HG03469 (cell line): ENCODE data around the gene DIPK1C.

Experiments
- ATAC-seq: cut with Tn5 transposase; IDR thresholded peaks from one replicate; pipeline ENCODE4 v1.9.1; 2021; ENCODE audit warnings: mild to moderate bottlenecking, moderate library complexity, moderate number of reproducible peaks; ENCODE audit not compliant: unreplicated experiment

Gene DIPK1C

DNA sequence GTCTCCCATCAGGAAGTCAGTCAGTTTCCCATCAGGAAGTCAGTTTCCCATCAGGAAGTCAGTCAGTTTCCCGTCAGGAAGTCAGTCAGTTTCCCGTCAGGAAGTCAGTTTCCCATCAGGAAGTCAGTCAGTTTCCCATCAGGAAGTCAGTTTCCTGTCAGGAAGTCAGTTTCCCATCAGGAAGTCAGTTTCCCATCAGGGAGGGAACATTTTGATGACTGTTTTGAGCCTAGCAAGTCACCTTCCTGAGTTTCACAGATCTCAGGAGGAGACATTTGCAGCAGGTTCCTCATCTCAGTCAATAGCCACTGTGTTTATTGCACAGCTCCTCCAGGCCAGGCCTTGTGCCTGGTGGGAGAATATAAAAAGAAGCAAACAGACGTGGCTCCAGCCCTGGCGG, 31.9 kb downstream of the DIPK1C start:
- no peak for ATAC-seq

DNA sequence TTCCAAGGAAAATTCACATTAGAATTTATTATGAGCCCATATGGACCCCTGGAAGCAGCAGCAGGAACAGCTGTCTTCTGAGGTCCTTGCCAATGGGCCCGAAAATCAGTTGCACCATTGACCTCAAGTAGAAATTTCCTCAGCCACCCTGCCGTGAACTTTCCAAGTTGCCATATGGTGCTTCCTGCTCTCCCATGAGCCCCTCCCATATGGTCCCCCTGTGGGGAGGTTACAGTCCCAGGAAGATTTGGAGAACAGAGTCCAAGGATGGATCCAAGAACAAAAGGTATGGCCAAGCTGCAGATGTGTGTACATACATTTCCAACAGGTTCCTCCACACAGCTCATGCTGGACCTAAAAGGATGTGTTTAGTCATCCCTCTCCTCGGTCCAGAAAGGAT, 34.6 kb downstream of the DIPK1C start:
- ATAC-seq: no peak

DNA sequence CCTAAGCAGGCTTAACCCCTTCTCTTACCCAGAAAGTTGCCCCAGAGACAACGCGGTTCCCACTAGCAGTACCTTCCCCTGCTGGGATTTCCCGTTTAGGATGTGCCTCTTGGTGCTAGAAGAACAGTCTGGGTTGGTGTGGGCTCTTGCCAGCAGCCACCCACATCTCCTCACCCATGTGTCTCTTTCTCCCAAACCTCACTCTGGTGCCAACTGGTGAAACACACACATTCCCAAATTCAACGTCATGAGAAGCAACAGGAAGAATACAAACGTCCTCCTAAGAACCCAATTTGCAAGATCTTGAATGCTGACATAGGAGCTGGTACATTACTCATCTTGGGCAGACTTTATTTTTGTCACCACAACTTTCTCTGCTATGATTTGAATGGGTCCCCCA, 36.2 kb downstream of the DIPK1C start:
- ATAC-seq: no peak

DNA sequence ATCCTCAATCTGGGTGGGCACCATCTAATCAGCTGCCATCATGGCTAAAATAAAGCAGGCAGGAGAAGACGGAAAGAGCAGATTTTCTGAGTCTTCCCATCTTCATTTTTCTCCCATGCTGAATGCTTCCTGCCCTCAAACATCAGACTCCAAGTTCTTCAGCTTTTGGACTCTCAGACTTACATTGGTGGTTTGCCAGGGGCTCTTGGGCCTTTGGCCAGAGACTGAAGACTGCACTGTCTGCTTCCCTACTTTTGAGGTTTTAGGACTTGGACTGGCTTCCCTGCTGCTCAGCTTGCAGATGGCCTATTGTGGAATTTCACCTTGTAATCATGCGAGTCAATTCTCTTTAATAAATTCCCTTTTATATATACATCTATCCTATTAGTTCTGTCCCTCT, 36.6 kb downstream of the DIPK1C start:
- ATAC-seq: no peak

DNA sequence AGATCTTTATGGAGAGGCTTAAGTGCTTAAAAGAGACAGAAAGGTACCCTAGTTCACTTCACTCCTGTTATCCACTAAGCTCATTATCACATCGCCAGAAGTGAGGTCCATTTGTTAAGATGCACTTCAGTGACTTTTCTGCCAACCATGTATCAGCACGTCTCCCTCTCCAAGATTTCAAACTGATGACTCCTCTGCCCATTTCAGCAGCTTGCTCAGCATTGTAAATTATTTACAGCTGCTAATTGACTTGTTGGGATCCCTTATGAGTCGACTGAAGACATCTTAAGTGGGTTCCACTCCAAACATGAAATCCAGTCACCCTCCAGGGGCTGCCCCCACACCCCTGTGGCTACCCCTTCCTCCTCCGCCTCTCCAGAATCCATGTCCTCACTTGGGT, 37.3 kb downstream of the DIPK1C start:
- no peak for ATAC-seq

DNA sequence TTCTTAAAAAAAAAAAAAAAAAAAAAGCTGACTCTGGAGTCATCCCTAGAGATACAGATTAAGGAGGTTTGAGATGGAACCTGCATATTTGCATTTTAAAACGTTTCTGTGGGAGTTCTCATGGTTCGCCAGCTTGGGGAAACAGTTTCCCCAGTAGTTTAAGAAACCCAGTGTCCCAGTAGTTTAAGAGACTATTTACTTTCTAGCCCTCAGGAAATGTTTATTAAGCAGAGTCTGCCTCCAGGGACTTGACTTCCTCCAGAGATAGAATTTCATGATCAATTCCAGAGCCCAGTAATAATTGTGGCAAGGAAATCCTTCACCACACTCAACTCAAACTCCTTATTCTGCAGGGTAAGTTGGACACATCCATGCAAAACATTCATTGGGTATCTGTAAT, 39.1 kb downstream of the DIPK1C start:
- no peak for ATAC-seq

DNA sequence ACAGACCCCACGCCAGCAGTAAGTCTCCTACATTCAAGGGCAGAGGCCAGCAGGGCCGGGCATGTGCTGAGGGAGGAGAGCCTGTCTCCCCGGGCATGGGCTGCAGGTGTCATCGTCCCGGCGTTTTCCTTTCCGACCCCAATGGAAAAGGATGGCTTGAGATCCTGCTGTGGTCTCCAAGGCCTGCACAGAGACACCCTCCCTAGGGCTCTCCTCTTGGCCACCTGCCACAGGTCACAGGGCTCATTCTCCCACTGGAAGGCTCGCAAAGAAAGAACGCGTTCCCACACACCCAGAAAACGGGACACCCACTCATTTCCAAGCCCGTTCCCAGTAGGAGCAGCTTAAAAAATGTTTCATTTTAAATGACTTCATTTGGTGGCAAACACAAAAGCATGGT, 41.0 kb downstream of the DIPK1C start:
- ATAC-seq: no peak

DNA sequence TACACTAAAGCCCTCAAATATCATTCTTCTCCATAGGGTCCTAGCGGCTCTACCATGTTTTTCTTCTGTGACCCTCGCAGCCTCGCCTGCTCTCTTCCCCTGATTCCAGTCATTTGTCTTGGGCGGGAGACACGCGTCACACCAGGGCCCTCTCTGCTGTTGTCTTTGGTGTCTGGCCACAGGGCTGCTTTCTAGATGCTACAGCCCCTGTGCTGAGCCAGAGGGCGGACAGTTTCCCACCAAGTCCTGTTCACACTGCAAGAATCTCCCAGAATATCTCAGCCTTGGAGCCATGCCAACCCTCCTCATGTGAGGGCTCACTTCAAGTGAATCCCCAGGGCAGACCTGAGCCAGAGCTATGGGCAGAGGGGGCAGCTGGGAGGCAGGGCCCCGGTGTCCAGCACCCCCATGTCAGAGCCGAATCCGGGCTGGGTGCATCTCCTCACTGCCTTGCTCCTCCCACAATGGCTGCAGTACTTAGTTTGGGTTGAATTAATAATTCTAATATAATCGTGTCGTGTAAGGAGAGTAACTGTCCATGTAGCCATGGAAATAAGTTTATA, 42.1 kb downstream of the DIPK1C start:
- ATAC-seq: no peak

DNA sequence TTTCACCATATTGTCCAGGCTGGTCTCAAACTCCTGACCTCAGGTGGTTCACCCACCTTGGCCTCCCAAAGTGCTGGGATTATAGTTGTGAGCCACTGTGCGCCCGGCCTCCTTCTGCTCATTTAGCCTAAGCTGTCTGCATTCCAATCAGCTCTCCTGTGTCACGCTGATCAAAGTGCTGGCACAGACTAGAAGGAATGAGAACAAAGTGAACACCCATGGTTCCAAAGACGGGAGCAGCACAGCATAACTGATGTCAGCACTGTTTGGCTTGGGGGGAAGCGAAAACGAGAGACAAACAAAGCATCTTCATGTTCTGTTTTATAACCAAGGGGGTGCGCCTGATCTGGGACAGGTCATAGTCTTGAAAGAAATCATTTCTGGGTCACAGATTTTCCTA, 43.3 kb downstream of the DIPK1C start:
- ATAC-seq: no peak

DNA sequence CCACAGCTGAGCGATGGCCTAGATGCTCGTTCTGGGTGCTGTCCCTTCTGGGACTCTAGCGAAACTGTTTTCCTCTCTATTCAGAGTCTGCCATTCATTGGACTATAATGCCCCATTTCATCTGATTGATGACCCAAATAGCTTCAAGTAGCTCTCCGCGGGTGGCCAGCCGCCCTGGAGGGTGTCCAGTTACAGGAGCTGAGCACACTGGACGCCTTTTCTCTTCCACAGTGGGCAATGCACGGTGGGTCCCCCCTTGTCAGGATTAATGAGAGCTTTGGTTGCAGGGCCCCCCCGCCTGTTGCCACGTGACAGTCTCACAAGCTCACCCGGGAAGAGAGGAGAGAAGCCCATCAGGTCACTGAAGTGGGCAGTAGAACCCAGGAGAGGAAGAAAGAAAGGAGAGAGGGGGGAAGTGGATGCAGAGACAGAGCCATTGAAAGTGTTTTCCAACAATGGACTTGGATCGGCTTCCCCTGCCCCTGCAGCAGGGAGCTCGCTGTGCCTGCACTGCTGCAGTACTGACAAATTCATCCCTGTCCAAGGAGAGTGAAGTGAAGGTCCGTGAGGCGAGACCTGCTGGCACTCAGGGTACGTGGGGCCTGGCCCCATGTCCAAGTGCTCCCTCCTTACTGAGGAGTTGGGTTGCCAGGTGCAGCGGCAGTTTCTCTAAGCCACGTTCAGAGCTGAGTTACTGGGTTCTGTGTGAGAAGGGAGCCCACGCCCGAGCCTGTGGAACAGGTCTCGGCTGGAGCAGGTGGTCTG, 44.8 kb downstream of the DIPK1C start:
- no peak for ATAC-seq

DNA sequence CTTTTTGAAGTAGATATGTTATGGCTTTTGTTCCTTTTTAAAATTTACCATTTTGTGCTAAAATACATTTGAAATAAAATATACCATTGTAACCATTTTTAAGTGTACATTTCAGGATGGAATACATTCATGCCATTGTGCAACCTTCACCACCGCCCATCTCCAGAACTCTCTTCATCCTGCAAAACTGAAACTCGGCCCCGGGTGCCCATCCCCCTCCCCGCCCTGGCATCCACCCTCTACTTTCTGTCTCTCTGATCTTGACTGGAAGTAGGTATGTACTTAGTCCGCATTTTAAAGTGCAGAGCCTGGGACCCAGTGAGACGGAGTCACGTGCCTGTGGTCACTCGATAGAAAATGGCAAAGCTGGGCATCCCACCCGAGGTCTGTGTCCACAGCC, 45.6 kb downstream of the DIPK1C start:
- ATAC-seq: no peak

DNA sequence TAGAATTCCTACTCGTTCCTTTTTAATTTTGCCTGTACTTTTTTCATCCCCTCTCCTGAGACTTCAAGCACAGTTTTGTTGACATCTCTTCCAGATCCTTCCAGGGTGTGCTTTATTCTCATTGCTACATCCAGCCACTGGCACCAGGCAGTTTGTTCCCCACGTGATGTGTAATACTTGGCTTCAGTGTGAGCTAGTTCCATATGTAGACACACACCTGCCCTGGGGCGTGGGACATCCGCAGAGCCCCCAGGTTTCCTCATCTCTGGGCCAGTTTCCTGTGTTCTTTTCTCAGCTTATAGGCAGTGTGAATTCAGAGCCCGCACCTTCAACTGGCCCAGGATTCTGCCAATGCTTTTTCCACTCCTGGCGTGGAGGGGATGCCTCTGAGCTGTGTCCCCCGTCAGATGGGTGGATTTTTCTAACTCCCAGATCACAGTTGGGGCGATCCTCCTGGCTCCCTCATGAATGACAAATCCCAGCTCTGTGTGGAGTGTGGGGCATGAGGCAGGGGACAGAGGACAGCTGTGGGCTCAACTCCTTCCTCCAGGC, 46.6 kb downstream of the DIPK1C start:
- no peak for ATAC-seq

DNA sequence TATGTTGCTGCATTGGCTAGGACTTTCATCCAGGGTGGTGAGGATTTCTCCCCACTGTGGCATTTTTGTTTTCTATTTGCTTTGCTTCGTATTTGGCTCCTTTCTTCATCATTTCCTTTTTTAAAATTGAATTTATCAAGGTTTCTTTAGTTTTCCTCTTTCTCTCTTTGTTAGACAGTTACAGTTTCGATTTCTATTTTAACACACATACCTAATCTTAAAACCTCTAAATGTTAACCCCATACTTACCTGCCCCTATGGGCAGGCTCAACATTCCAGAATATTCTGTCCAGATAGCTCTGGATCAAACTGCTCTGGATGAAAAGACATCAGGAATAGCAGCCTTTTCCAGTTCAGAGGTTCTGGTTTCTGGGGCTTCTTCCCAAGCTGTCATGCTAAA, 49.2 kb downstream of the DIPK1C start:
- peak; percentile 64 for ATAC-seq

DNA sequence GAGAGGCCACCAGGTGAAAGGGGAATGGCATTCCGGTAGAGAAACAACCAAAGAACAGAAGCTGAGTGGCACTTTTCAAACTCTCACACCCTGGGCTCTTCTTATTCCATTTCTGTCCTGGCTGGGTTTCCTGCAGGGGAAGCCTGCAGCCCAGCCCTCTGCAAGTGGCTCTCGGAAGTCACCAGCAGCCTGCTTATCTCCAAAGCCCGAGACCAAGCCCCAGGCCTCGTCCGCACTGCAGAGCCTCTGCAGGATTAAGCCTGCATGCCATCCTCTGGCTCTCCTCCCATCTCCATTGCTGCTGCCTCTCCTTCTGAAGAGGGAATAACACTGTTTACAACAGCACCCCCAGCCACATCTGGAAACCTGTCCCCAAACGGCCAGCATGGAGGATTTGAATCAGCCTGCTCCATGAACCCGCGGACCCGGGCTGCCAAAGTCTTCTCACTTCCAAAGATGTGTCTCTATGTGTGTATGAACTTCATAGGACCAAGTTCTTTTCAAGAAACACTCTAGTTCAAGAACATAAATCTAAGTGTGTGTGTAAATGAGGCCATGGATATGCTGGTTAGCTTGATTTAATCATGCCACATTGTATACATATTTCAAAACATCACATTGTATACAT, 54.2 kb downstream of the DIPK1C start:
- no peak for ATAC-seq

DNA sequence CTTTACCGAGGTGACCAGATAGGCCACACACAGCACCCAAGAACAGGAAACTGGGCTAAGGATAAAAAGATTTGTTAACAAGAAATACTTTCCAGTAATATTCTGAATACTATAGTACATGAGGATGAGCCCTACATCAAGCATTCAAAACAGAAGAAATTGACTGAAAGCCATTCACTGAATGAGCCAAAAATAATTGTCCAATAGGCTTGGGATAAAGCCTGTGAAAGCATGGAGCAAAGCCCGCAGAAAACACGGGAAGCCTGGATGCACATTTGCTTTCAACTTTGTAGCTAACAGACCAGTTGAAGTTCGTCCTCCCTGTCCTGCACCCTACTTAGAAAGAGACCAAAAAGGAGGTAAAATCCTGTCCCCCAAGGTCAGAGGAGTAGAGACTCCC, 56.3 kb downstream of the DIPK1C start:
- no peak for ATAC-seq

DNA sequence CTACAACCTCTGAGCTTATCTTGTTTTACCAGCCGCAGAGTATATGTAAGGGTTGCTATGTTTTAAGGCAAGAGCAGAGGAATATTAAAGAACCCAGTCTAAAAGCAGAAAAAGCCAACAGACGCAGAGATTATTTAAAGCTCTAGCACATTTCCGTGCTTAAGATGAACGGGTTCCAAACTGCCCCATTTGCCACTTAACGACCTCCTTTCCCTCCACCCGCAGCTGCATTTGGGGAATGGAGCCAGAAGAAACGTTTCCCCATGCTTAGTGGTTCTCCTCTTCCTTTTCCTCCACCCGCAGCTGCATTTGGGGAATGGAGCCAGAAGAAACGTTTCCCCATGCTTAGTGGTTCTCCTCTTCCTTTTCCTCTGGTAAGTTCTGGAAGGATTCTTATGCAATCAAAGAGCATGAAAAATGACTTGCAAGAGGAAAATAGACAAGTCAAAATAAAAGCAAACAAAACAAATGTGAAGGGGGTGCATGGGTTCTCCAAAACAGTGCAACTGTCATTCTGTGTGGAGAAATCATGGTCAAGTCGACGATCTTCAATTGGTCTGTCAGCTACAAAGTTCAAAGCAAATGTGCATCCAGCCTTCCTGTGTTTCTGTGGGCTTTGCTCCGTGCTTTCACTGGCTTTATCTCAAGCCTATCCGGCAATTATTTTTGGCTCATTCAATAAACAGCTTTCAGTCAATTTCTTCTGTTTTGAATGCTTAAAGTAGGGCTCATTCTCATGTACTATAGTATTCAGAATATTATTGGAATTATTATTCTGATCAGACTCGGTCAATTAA, 57.8 kb downstream of the DIPK1C start:
- no peak for ATAC-seq

DNA sequence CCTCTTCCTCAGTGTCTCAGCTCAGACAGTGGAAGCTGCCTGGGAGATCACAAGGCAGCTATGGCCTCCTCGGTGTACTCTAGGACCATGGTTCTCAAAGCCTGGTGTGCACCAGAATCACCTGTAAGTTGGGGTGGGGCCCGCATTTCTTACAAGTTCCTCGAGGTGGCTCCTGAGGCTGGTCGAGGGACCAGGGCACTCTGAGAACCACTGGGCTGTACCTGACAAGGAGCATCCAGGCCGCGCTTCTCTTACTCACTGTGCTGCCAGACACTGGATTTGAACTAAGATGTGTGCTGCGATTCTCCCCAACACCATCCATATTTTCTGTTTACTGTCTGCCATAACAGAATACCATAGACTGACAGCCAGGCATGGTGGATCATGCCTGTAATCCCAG, 59.5 kb downstream of the DIPK1C start:
- ATAC-seq: no peak

DNA sequence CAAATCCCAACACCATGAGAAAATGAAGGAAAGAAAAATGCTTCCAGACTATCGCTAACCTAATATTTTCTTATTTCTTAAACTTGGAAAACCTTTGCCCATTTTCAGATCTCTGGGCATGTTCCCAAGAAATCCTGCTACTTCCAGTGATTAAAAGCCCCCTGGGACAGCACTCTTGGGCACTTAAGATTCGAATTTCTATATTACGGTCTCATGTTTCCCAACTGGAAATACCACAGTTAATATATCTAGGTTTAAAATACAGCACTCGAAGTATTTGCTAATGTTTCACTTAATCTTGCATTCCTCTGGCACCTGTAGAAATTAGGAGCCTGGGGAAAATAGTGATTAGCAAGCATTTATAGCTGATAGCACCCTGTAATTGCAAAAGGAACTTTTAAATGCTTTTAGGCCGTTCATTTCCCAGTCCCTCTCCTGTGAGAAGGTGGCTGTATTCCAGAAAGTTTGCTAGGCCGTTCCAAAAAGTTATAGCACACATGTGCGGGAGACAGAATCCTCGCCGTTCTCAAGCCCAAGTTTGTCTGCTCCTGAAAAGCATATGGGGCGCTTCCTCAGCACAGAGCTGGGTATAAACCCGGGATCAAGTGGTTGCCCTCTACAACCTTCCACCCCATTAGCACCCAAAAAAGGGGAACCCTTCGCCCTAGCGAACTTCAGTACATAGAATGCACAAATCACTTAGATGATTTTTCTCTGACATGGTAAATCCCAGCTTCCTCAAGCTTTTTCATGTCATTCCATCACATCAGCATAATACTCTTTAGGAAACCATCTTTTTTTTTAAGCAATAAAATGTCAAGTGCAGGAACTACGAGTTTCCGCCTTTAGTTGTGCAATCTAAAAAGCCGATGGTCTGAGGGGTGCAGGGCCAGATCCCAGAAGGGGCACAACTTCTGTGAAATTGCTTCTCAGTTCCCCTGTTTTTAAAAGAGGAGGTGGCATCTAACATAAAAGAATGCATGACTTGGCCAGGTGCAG, 60.6 kb downstream of the DIPK1C start:
- ATAC-seq: no peak

DNA sequence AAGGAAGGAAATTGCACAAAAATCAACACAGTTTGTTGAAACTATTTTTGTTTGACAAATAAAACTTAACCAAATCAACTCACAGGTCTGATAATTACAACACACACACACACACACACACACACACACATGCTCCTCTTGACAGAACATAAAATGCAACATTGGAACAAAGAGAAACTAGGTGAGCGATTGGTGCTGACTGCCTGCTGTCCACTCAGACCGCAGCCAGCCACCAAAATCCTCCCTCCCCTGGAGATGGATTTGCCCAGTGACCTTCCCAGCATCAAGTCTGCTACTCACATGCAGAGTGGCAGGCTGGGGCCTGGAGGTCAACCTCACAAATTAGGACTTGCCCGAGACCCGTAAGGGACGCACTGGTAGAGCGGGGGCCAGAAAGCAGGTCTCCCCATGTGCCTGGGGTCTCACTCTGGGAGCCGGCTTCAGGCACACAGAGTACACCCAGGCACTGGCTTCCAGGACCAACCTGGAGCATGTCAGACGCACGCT, 61.4 kb downstream of the DIPK1C start:
- ATAC-seq: no peak

DNA sequence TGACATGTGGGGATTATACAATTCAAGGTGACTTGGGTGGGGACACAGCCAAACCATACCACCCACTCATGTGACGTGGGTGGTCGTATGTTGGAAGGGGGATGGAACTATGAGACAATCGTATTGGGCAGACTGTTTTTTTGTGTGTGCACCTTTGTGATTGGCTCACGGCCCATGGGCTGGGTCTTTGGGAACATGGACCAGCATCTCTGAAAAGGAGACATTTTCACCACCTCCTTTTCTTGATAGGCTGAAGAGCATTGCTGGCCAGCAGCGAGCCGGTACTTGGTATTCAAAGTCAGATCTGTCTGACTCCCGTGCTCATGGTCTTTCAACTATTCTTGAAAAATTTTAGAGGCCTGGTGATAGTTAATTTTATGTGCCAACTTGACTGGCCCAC, 62.1 kb downstream of the DIPK1C start:
- ATAC-seq: no peak
